22Rv1 (cell line): ENCODE data around the gene GPC6.

Experiments used
- CTCF ChIP-seq: fragments of 450-650 bp; IDR thresholded peaks from 2 replicates; pipeline ENCODE4 v1.5.1; 2017; ENCODE audit warnings: mild to moderate bottlenecking
- ZFX ChIP-seq: fragments of 450-650 bp; IDR thresholded peaks from 2 replicates; pipeline ENCODE4 v1.6.1; 2017; ENCODE audit warnings: antibody characterized with exemption, borderline replicate concordance

DNA sequence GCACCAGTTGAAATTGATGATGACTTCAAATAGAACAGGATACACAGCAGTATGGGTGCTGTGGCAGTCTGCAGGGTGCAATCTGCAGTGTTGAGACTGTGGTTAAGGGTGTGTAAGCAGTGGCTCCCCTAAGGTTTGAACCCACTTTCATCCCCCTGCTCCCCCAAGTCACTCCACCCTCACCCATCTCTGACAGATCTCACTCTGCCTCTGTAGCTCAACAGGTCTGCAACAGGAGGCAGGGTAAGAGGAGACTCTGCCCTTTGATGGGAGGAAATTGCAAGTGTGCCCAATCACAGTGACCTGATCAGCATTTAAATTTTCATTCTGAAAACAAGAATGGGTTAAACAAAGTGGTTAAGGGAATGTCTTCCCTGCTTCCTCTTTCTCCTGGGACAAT, 1160.4 kb downstream of the GPC6 start:
- TF ChIP-seq CTCF (no peak), ZFX (no peak)
